ENCODE data around the gene KLHL21.
"Not testable (repeated sequence)": the region's sequence is repeated elsewhere in the genome, so short reads cannot be mapped to it uniquely, and the experiment has no call there.

The KLHL21 gene, protein sequence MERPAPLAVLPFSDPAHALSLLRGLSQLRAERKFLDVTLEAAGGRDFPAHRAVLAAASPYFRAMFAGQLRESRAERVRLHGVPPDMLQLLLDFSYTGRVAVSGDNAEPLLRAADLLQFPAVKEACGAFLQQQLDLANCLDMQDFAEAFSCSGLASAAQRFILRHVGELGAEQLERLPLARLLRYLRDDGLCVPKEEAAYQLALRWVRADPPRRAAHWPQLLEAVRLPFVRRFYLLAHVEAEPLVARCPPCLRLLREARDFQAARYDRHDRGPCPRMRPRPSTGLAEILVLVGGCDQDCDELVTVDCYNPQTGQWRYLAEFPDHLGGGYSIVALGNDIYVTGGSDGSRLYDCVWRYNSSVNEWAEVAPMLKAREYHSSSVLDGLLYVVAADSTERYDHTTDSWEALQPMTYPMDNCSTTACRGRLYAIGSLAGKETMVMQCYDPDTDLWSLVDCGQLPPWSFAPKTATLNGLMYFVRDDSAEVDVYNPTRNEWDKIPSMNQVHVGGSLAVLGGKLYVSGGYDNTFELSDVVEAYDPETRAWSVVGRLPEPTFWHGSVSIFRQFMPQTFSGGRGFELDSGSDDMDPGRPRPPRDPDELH

DNA sequence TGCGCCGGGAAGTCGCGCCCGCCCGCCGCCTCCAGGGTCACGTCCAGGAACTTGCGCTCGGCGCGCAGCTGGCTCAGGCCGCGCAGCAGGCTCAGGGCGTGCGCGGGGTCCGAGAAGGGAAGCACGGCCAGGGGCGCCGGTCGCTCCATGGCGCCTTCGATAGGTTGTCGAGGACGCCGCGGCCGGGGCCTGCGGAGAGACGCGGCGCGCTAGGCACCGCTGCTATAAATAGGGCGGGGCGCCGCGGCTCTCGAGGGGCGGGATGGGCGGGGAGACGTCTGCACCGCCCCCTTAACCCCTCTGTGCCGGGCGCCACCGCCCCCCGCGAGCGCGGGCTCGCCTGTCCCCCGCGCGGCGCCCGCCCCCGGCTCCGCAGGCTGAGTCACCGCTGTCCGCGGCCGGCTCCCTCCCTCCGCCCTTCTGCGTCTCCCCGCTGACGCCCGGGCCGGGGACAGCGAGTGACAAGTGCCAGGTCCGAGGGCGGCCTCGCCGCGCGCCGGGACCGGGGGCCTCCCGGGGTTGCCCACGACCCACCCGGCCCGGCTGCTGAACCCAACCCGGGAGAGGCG is at the start of gene KLHL21:
Gene KLHL21 (minus strand): TSS at position 201 of the 569 bp plus-strand sequence. CDS start 52 bp downstream, at position 149.
- DNase-seq = peak; percentile 94

DNA sequence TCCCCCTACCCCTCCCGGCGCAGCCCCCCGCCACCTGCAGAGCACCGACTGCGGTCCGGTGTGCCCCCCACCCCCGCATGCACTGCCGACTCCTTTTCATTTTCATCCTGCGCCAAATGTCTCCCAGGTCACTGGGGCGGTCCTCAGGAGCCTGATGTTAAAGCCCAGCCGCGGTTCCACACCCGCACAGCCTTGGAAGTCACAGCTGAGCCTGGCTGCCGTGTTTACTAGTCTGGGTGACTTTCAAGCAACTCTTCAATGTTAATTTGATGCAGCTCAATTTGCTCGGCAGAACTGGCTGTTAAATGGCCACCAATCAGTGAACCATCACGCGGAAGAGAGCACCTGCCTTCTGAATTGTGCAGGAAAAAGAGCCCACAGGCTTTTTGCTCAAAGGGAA is 49.2 kb upstream of the KLHL21 start:
- DNase-seq = no peak

DNA sequence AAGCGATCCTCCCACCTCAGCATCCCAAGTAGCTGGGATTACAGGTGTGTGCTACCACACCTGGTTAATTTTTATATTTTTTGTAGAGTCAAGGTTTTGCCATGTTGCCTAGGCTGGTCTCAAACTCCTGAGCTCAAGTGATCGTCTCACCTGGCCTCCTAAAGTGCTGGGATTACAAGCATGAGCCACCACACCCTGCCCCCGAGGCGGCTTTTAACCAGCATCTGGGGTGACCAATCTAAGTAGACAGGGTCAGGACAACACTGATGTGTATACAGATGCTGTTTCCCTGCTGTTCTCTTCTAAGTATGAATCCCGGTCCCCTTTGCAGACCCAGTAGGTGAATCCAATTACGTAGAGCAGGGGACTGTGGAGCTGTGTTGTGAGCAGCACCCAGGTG is 45.9 kb upstream of the KLHL21 start:
- no peak for DNase-seq

DNA sequence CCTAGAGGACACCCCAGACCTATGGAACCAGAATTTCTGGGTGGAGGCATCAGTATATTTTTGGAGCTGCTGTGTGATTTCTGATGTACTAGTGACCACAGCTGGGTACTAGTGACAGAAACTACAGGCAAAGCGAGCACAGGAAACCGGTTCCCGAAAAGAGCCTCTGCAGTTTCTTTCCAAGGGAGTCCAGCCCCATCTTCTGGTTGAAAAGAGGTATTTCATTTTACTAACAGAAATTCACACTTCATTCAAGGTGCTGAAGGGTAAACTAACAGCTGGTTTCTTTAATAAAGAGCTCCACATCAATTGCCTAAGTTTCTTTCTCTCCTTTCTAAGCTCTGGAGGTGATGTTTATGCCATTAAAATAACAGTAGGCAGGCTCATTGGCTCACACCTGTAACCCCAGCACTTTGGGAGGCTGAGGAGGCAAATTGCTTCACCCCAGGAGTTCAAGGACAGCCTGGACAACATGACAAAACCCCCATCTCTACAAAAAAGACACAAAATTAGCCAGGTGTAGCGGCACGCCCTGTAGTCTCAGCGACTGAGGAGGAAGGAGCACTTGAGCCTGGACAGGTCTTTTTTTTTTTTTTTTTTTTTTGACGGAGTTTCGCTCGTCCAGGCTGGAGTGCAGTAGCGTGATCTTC is 44.0 kb upstream of the KLHL21 start:
- DNase-seq = peak; percentile 45

DNA sequence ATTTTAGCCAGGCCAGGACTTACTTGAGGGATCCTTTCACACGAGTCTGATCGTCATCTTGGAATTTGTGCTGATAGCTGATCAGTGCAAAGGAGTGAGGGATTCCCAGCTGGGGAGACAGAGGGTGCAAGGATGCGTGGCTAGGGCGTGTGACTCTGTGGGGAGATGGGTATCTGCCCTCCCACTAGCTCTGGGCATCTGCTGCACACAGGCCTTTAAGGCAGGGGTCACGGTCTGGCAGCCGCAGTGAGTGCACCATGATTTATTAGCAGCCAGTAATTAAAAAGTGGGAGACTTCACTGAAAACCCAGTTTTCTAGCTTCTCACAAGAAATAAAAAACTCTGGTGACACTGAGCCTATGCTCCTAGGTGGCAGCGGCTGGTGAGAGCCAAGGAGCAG is 42.3 kb upstream of the KLHL21 start:
- DNase-seq = no peak

DNA sequence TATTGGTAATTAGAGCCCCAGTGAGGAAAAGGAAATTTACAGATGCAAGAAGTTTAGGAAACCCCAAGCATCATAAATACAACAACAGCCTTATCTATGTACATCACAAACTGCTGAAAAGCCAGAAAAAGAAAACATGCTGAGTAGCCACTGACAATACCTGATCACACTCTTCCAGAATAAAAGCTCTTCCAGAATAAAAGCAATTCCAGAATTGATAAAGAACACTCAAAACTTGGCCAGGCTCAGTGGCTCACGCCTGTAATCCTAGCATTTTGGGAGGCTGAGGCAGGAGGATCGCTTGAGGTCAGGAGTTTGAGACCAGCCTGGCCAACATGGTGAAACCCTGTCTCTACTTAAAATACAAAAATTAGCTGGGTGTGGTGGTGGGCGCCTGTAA is 38.2 kb upstream of the KLHL21 start:
- not testable (repeated sequence) for DNase-seq

DNA sequence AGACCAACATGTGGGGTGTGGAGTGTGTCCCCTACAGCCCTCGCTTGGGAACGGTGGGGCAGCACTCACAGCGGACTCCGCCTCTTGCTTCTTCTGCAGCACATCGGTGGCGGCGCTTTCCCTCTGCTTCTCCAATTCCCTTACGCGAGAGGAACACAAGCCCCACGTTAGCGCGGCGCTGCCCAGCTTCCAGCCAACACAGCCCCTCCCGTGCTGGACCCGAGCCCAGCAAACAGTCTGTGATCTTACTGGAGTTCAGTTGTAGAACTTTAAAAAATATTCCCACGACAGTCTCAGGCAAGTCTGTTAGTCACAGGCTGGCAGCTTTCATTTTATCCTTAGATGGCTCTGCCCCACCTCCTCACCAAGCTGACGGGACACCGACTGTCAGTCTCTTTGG is 35.6 kb upstream of the KLHL21 start:
- DNase-seq = no peak

DNA sequence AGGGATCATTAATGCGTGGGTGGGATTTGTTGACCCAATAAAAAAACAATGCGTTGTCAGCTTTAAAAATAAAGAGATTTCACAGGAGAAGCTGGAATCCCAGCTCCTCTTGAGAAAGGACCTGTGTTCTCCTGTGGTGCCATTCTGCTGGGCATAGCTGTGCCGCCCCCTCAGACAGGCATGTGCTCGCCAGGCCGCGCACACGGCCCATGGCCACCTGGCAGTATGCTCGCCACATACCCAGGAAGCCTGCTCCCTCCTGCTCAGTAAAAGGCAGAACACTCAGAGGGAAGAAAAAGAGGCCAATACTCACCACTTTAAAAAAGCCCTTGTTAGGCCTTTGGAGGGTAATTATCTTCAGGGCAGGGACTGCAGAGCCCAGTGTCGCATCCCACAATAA is 35.1 kb upstream of the KLHL21 start:
- no peak for DNase-seq

DNA sequence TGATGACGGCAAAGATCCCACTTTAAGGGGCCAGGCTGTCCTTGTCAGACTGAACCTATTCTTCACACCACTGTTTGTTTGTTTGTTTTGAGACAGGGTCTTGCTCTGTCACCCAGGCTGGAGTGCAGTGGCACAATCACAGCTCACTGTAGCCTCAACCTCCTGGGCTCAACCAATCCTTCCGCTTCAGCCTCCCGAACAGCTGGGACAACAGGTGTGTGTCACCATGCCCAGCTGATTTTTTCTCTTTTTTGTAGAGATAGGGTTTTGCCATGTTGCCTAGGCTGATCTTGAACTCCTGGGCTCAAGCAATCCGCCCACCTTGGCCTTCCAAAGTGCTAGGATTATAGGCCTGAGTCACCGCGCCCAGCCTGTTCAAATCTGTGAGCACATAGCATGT is 34.1 kb upstream of the KLHL21 start:
- not testable (repeated sequence) for DNase-seq

DNA sequence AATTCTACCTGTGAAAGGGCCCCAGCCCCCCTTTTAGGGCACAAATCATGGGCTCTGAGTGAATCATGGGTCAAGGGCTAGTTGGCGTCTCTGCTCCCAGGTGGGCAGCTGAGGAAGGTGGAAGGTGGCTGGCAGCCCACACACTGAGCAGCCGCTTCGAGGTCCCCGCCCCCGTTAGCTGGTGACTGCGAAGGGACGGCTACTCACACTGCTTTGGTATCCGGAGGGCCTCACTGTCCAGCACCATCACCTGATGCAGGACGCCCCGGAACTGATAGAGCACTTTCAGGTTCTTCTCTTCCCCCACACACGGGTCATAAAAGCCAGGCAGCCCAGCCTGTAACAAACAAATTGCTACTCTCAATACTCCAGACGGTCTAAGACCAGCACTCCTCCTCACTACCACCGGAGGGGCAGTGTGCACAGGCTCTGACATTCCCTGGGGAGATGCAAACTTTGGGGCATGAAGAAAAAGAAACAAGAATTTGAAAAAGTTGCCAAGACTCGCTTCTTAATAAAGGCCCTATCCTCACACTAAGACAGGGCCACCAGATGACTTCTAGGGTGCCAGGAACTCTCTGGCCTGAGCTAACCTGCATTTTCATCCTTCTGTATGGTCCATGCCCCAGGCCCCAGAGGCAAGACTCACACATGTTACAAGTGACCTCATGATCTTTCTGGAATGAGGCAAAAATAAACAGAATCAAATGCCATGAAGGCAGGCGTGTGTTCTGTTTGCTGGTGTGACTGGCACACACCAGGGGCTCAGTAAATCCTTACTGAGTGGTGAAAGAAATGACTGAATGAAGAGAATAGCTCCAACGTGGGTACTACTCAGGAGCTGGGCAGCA is 33.5 kb upstream of the KLHL21 start:
- no peak for DNase-seq

DNA sequence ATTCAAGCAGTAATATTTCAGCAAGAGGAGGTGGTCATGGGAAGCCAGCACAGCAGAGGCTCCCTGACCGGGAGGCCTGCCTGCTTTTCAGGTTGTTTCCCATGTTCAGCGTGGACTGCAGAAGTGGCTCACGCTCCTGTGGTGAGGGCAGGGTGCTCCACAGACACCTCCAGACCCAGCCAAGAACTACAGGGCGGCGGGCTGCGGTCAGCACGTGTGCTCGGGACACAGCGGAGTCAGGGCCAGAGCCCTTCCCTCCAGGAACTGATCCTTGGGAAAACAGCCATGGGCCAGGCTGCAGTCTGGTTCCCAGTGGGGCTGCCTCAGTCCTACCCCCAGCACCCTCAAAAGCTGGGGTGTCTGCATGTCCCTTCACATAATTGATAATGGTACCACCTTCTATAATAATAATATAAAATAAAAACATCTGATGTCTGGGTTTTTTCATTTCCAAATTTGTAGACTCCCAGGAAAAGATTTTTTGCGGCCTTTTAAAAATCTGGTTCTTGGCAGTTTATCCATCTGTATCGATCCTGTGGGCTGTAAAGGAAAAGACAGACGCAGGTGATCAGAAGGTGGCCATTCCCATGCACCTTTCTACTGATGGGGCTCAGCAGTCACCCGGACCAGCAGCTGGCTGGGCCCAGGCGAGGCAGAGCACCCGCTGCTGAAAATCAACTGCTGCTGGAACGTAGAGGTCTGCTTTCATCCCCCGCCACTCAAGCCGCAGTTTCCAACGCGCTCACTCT is 32.7 kb upstream of the KLHL21 start:
- no peak for DNase-seq

DNA sequence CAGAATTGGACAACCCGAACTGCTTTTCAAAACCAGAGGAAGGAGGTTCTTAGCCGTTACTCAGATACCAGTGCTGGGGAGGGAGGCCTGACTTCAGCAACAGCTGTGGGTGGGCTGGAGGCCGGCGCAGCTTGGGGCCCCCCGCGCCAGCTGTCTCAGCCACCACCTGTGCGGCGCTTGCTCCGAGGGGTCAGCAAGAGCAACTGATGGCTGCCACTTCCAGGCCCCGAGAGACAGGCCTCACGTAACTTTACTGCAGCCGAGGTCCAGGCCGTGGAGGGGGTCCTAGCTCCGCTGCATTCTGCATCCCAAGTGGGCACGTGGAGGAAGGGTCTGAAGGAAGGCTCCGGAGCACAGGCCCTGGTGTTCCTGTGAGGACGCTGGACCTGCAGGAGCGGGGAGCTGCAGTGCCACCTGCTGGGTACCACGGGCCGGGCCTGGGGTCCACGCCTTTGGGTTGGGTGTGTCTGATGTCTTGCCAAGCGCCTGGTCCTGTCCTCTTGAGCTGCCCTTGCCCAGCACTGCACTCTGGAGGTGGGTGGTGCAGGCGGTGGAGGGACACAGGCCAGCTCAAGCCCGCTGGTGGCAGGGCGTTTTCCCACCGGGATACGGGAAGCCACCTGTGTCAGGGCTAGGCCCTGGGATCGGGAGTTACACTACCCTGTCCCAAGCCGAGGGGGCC is 31.8 kb upstream of the KLHL21 start:
- DNase-seq = peak; percentile 20

DNA sequence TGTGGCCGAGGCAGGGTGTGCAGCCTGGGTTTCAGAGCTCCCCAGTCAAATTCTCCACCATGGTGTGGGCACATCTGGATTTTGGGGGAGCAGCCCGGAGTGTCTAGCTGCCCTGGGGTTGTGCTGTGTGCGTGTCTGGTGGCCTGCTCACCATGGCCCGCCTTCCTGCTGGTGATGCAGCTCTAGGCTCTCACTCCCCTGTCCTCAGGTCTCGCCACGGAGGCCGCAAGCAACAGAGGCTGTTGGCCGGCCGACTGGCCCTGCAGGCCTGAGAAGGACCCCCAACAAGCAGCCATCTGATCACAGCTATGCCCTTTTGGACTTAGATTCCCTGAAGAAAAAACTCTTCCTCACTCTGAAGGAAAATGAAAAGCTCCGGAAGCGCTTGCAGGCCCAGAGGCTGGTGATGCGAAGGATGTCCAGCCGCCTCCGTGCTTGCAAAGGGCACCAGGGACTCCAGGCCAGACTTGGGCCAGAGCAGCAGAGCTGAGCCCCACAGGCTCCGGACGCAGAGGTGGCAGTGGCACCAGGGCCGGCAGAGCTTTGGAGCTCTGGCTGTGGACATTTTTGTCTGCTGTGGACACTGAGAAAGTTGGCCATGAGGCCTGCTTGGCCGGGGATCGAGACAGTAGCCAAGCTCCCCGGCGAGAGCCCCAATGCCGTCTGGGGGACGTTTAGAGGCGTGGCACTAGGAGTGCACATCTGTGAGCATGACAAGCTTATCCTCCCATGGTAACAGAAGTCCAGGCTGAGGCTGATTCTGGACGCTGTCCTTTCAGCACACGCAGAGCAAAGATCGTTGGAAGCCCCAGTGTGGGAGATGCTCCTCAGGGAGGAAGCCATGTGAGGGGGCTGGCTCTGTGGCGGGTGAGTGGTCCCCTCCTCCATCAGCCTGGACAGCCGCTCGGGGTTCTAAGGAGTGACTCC is 30.2 kb upstream of the KLHL21 start:
- no peak for DNase-seq

DNA sequence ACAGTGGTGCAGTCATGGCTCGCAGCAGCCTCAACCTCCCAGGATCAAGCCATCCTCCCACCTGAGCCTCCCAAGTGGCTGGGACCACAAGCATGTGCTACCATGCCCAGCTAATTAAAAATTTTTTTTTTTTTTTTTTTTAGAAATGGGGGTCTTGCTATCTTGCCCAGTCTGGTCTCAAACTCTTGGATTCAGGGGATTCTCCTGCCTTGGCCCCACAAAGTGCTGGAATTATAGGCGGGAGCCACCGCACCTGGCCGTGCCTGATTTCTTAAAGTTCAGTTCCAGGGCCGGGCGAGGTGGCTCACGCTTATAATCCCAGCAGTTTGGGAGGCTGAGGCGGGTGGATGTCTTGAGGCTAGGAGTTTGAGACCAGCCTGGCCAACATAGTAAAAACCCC is 28.4 kb upstream of the KLHL21 start:
- DNase-seq = no peak

DNA sequence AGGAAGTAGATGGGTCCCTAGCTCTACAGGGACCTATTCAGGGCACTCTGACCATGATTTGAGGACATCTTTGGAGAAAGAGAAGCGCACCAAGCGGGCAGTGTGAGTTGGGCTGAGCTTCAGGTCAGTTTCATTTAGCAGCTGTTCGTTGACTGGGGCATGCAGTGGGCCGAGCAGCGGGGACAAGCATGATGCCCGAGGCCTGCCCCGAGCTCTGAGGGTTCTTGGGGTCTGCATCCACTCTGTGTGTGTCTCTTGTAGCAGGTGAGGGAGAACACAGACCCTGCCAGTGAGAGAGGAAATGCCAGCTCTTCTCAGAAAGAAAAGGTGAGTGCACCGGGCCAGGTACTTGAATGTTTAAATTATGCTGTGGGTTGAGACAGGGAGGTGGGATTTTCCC is 27.4 kb upstream of the KLHL21 start:
- no peak for DNase-seq

DNA sequence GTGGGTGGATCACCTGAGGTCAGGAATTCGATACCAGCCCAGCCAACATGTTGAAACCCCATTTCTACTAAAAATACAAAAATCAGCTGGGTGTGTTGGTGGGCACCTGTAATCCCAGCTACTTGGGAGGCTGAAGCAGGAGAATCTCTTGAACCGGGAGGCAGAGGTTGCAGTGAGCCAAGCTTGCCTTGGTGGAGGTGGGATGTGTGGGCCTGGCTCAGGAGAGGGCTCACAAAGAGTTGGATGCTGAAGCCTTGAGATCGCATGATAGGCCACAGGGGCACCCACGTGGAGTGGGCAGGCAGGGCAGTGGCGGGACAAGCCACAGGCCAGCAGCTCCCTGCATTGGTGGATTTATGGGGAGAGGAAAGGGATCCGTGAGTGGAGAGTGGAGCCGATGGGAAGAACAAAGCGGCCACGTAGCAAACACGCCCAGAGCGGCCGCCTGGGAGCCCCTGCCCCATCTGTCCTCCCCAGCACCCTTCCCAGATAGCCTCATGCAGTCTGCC is 26.4 kb upstream of the KLHL21 start:
- no peak for DNase-seq

DNA sequence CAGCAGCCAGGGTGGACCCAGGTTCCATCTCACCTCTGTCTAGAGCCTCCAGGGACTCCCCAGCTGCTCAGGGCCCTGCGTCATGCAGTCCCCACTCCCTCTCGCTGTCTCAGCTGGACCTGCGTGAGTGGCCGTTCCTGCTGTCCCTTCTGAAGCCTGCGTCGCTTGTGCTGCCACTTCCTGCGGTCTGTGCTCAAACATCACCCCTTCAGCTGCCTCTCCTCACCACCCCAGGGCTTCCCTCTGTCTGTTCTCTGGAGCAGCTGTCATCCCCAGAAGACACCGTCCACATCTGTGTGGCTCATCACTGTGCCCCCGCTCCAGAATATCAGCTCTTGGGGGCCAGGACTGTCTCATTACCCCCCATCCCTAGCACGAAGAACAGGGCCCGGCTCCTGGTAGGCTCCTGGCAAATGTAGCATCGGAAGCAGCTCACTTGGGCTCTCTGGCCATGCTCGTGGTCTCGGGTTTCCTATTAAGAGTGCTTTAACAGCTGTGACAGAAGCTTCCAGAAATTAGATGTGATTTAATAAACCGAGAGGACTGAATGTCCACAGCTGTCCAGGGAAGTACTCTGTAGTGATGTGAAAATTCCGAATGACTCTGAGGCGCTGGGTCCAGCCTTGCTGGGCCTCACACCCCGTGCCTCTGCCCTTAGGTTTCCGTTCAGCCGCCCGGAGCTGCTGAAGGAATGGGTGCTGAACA is 25.3 kb upstream of the KLHL21 start:
- no peak for DNase-seq

DNA sequence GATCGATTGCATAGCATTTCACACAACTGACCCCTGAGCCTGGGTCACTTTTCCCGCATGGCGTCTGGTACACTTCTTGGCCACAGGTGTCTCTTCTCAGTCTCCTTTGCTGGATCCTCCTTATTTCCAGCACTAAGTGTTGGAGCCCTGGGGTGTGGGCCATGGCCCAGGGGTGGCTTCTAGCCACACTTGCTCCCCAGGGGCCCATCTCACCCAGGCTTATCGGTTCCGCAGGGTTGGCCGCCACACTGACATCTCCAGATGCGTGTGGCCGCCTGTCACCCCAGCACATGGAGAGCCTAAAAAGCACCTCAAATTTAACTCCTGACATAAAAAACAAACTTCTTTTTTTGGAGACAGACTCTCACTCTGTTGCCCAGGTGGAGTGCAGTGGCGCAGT is 24.4 kb upstream of the KLHL21 start:
- DNase-seq = no peak

DNA sequence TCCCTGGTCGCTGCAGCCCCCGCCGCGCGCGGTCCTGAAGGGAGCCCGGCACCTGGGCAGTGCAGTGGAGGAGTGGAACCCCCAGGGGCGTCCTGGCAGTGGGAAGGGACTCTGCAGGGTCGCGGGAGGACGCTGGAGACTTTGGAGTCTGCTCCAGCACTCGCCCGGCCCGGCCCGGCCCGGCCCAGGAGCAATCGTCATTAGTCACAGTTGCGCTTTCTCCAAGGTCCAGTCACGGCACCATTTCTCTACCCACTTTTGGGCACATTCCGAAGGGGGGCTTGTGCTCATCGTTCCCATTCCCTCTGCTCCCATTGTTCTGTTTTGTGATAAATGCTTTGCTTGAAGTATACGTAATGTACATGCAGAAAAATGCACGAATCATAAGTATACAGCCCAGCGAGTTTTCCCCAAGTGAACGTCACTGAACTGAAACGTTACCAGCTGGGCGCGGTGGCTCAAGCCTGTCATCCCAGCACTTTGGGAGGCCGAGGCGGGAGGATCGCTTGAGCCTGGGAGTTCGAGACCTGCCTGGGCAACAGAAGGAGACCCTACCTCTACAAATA is 23.0 kb upstream of the KLHL21 start:
- DNase-seq = peak; percentile 45

All from suppressor macrophage treated with lipopolysaccharide for 4 hours (primary cell).